GM12892 (cell line): ENCODE measurements around the gene GALNT12.

Source experiments
- POLR2A ChIP-seq: IDR thresholded peaks from 2 replicates; pipeline ENCODE4 v1.6.1; 2011; ENCODE audit warnings: low read depth, low read length, control low read depth
- POLR2AphosphoS5 ChIP-seq: IDR thresholded peaks from 2 replicates; pipeline ENCODE4 v1.6.1; 2011; ENCODE audit warnings: low read depth, low read length, control low read depth
- TAF1 ChIP-seq: IDR thresholded peaks from 2 replicates; pipeline ENCODE4 v1.6.1; 2011; ENCODE audit warnings: low read depth, mild to moderate bottlenecking, control low read depth, low read length, borderline replicate concordance

- TF ChIP-seq POLR2A (no peak), POLR2AphosphoS5 (no peak), TAF1 (no peak)
Measured at GRCh38 chr9:98775831-98776441, 31.5 kb upstream of the GALNT12 start.
